GM23338 (cell line): ENCODE data around the gene TTC31. TPM values are rescaled to one million over a fixed set of nuclear protein-coding genes. Genes with fewer than 3 reads are reported as not detected.

ENCODE experiments used
- ATAC-seq: fragments of 200-7000 bp; cut with Tn5 transposase; 3 replicates; pipeline ENCODE4 v1.9.1; 2020
- DNase-seq: peaks from one replicate; pipeline ENCODE4 v3.0.0-alpha.2; 2015; ENCODE audit warnings: low spot score
- H2AFZ ChIP-seq: fragments of 200-600 bp; sonication (generic); 2 replicates; pipeline ENCODE4 v1.8.0; 2016; ENCODE audit warnings: antibody characterized with exemption, mild to moderate bottlenecking, moderate library complexity
- H3F3A ChIP-seq: fragments of 200-600 bp; sonication (generic); replicated peaks from 2 replicates; pipeline ENCODE4 v1.8.0; 2017; ENCODE audit warnings: antibody characterized with exemption, mixed run types, low read depth
- H3K27ac ChIP-seq: fragments of 200-600 bp; sonication (generic); 2 replicates; pipeline ENCODE4 v1.6.1; 2016; ENCODE audit warnings: low read depth
- H3K27me3 ChIP-seq: fragments of 200-600 bp; sonication (generic); 2 replicates; pipeline ENCODE4 v1.8.0; 2016; ENCODE audit warnings: mild to moderate bottlenecking, mixed run types, moderate library complexity; ENCODE audit not compliant: insufficient read depth
- H3K36me3 ChIP-seq: fragments of 200-600 bp; sonication (generic); 2 replicates; pipeline ENCODE4 v1.8.0; 2016; ENCODE audit warnings: mild to moderate bottlenecking; ENCODE audit not compliant: insufficient read depth
- H3K4me1 ChIP-seq: fragments of 200-600 bp; sonication (generic); 2 replicates; pipeline ENCODE4 v1.8.0; 2016; ENCODE audit warnings: mild to moderate bottlenecking, moderate library complexity; ENCODE audit not compliant: insufficient read depth
- H3K4me2 ChIP-seq: fragments of 200-600 bp; sonication (generic); 2 replicates; pipeline ENCODE4 v1.7.1; 2017; ENCODE audit warnings: mixed run types
- H3K4me3 ChIP-seq: fragments of 200-600 bp; sonication (generic); 2 replicates; pipeline ENCODE4 v1.6.1; 2016; ENCODE audit warnings: mixed run types
- H3K79me2 ChIP-seq: fragments of 200-600 bp; sonication (generic); replicated peaks from 2 replicates; pipeline ENCODE4 v1.8.0; 2017; ENCODE audit warnings: mild to moderate bottlenecking; ENCODE audit not compliant: insufficient read depth
- H3K9me2 ChIP-seq: fragments of 200-600 bp; sonication (generic); 2 replicates; pipeline ENCODE4 v1.8.0; 2017; ENCODE audit not compliant: insufficient read depth
- H4K20me1 ChIP-seq: fragments of 200-600 bp; sonication (generic); replicated peaks from 2 replicates; pipeline ENCODE4 v1.8.0; 2017; ENCODE audit warnings: mild to moderate bottlenecking; ENCODE audit not compliant: insufficient read depth
- H3K27ac Mint-ChIP-seq: 2 replicates; pipeline ENCODE4 v1.8.0; 2020; ENCODE audit warnings: inconsistent platforms, mild to moderate bottlenecking, moderate library complexity, mixed read lengths
- H3K27me3 Mint-ChIP-seq: 3 replicates; pipeline ENCODE4 v1.8.0; 2022; ENCODE audit warnings: low read depth, mild to moderate bottlenecking, moderate library complexity, mixed read lengths, inconsistent platforms; ENCODE audit not compliant: insufficient read depth, poor library complexity
- H3K36me3 Mint-ChIP-seq: 3 replicates; pipeline ENCODE4 v1.8.0; 2021; ENCODE audit warnings: low read depth, mild to moderate bottlenecking, inconsistent platforms, moderate library complexity, mixed read lengths
- H3K4me1 Mint-ChIP-seq: 3 replicates; pipeline ENCODE4 v1.8.0; 2020; ENCODE audit warnings: mild to moderate bottlenecking, inconsistent platforms, mixed read lengths
- H3K4me3 Mint-ChIP-seq: 3 replicates; pipeline ENCODE4 v1.8.0; 2021; ENCODE audit warnings: moderate library complexity, mild to moderate bottlenecking, inconsistent platforms, mixed read lengths
- H3K9me3 Mint-ChIP-seq: 3 replicates; pipeline ENCODE4 v1.8.0; 2020; ENCODE audit warnings: moderate library complexity, mild to moderate bottlenecking, inconsistent platforms, mixed read lengths
- CREB1 ChIP-seq: fragments of 250-450 bp; sonication (Bioruptor Pico); IDR thresholded peaks from 2 replicates; pipeline ENCODE4 v1.5.0; 2020; ENCODE audit warnings: low read depth, mild to moderate bottlenecking, moderate library complexity
- EZH2phosphoT487 ChIP-seq: fragments of 200-600 bp; sonication (generic); IDR thresholded peaks from one replicate; pipeline ENCODE4 v1.8.1; 2018; ENCODE audit warnings: antibody characterized with exemption; ENCODE audit not compliant: unreplicated experiment
- NANOG ChIP-seq: IDR thresholded peaks from 2 replicates; pipeline ENCODE4 v1.6.1; 2016; ENCODE audit warnings: antibody characterized with exemption, borderline replicate concordance
- ZNF462 ChIP-seq: fragments of 250-450 bp; sonication (Bioruptor Pico); IDR thresholded peaks from 2 replicates; pipeline ENCODE4 v1.5.0; 2020; ENCODE audit warnings: mild to moderate bottlenecking, moderate library complexity
- polyA plus RNA-seq: library from polyadenylated mRNA; unstranded; fragments of >200 nt; fragmentation: Nextera tagmentation; extraction: Ambion mirVana; gene quantifications from 2 replicates; pipeline ENCODE4 v1.2.1, GENCODE V29; 2016
- total RNA-seq: library from RNA; depleted of rRNA; stranded (reverse); fragments of >200 nt; shearing (Covaris generic); gene quantifications from 2 replicates; pipeline ENCODE4 v1.2.3, GENCODE V29; 2014
- TF ChIP-seq, protein P1 (sequence below), 2 experiments: fragments of 200-600 bp in 1 of 2; sonication (generic) in 1 of 2; conservative IDR thresholded peaks; 2 replicates each; pipeline versions ENCODE4 v1.5.1 to v1.6.1; 2016 to 2017; ENCODE audit warnings: antibody characterized with exemption in 2 of 2, low read depth in 2 of 2, mild to moderate bottlenecking in 2 of 2, moderate library complexity in 1 of 2

The TTC31 gene
- total and polyA plus RNA-seq, 2 experiments from 2014 or later: 15.8 to 29.2 TPM

DNA sequence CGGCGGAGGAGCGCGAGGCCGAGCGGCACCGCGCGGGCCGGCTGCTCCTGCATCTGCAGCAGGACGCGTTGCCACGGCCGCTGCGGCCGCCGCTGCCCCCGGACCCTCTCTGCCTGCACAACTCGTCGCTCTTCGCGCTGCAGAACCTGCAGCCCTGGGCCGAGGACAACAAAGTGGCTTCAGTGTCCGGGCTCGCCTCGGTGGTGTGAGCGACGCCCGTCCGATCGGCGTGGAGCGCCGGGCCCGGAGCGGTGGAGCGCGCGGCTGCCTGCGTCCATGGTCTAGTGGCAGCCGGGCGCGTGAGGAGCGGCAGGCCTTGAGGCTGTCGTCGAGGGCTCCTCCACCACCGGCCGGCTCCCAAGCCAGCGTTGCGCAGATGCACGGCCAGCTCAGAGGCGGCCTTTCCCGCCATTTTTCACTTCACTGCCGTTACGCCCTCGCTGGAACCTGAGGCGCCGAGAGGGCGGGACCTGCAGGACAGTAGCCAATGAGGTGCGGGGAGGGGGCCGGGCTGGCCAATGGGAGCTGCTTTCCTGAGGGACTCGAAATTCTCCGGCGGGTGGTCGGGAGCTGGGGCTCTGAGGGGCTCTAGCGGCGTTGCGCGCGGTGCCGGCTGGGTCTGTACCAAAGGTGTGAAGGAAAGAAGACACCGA is 33.2 kb downstream of the TTC31 start:
- H3K4me2 ChIP-seq: peak overlapping the region; percentile 80
- peaks cover 24% of the 10 kb centered on the region for H3K9me3 Mint-ChIP-seq

More for the DNA sequence above, 33.2 kb downstream of the TTC31 start:
- Histone ChIP-seq H3F3A (peaks cover 5% of the 10 kb centered on the region; the same call in 1 of the 2 replicates), H2AFZ (peak overlapping the region; percentile 94), H3K4me3 (peak overlapping the region; percentile 57), H3K79me2 (no peaks in the 10 kb centered on the region), H3K4me1 (peaks cover 15% of the 10 kb centered on the region; the same call in 1 of the 2 replicates), H3K27ac (no peak overlapping the region), H3K9me2 (peaks cover 7% of the 10 kb centered on the region), H3K27me3 (peaks cover 100% of the 10 kb centered on the region), H4K20me1 (no peaks in the 10 kb centered on the region; the same call in 1 of the 2 replicates), H3K36me3 (no peaks in the 10 kb centered on the region)
- Mint-ChIP-seq H3K27me3 (peaks cover 83% of the 10 kb centered on the region), H3K4me1 (peaks cover 11% of the 10 kb centered on the region), H3K36me3 (peaks cover 8% of the 10 kb centered on the region), H3K27ac (no peak overlapping the region), H3K4me3 (peak overlapping the region; percentile 17; the same call in 1 of the 3 replicates)
- ATAC-seq: peak; percentile 59
- peak; percentile 16; the same call in 1 of the 2 replicates for TF ChIP-seq CREB1 (CRISPR knock-in tag)
- no peak for TF ChIP-seq NANOG
- no peak for TF ChIP-seq ZNF462 (CRISPR knock-in tag)
- peak; percentile 71 for TF ChIP-seq EZH2phosphoT487
- TF ChIP-seq, protein P1, sequence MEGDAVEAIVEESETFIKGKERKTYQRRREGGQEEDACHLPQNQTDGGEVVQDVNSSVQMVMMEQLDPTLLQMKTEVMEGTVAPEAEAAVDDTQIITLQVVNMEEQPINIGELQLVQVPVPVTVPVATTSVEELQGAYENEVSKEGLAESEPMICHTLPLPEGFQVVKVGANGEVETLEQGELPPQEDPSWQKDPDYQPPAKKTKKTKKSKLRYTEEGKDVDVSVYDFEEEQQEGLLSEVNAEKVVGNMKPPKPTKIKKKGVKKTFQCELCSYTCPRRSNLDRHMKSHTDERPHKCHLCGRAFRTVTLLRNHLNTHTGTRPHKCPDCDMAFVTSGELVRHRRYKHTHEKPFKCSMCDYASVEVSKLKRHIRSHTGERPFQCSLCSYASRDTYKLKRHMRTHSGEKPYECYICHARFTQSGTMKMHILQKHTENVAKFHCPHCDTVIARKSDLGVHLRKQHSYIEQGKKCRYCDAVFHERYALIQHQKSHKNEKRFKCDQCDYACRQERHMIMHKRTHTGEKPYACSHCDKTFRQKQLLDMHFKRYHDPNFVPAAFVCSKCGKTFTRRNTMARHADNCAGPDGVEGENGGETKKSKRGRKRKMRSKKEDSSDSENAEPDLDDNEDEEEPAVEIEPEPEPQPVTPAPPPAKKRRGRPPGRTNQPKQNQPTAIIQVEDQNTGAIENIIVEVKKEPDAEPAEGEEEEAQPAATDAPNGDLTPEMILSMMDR (conservative IDR thresholded peaks at IDR 0.05; ENCODE audit: low read depth in 2 of 2): 0 out of 4 replicates have a peak, but pooled peaks of 1 of the 2 experiments have one; percentile 1
- DNase-seq: peak; percentile 95
